MCF 10A (cell line): ENCODE data around the gene KIFC1. TPM values are rescaled to one million over a fixed set of nuclear protein-coding genes. Genes with fewer than 3 reads are reported as not detected.
"Not testable (repeated sequence)": the region's sequence is repeated elsewhere in the genome, so short reads cannot be mapped to it uniquely, and the experiment has no call there.

Experiments
- BruUV-seq: library from RNA; stranded (reverse); fragments of 400-500 nt; replicated peaks from 2 replicates; lab custom pipeline; 2021; lab: Mats Ljungman, UMichigan
- CTCF ChIA-PET: fragments of 300-600 bp; sonication (Branson Sonifier 250); formaldehyde crosslinking; extraction: SDS; loops from one replicate; lab custom pipeline; 2021; ENCODE audit warnings: antibody characterized with exemption, inconsistent platforms; lab: Yijun Ruan, JAX
- POLR2A ChIA-PET: fragments of 300-600, 350-650 bp; sonication (Branson Sonifier 250); formaldehyde crosslinking; extraction: SDS; loops from one replicate; lab custom pipeline; 2020; ENCODE audit warnings: antibody characterized with exemption, inconsistent platforms; lab: Yijun Ruan, JAX
- DNase-seq: peaks from one replicate; pipeline ENCODE4 v3.0.0-alpha.2; 2018; ENCODE audit not compliant: unreplicated experiment
- H3K27ac Mint-ChIP-seq: one replicate; pipeline ENCODE4 v1.8.0; 2022; ENCODE audit warnings: mild to moderate bottlenecking, low read depth, mixed read lengths; ENCODE audit not compliant: unreplicated experiment
- H3K27me3 Mint-ChIP-seq: one replicate; pipeline ENCODE4 v1.8.0; 2022; ENCODE audit warnings: mixed read lengths; ENCODE audit not compliant: insufficient read depth, unreplicated experiment
- H3K36me3 Mint-ChIP-seq: one replicate; pipeline ENCODE4 v1.8.0; 2022; ENCODE audit warnings: mild to moderate bottlenecking, moderate library complexity, mixed read lengths; ENCODE audit not compliant: insufficient read depth, unreplicated experiment
- H3K4me1 Mint-ChIP-seq: one replicate; pipeline ENCODE4 v1.8.0; 2022; ENCODE audit warnings: mixed read lengths; ENCODE audit not compliant: insufficient read depth, unreplicated experiment
- H3K4me3 Mint-ChIP-seq: one replicate; pipeline ENCODE4 v1.8.0; 2022; ENCODE audit warnings: mild to moderate bottlenecking, moderate library complexity, mixed read lengths; ENCODE audit not compliant: unreplicated experiment
- H3K9me3 Mint-ChIP-seq: one replicate; pipeline ENCODE4 v1.8.0; 2022; ENCODE audit warnings: mixed read lengths; ENCODE audit not compliant: unreplicated experiment
- CTCF ChIP-seq: fragments of 200-600 bp; IDR thresholded peaks from one replicate; pipeline ENCODE4 v1.8.0; 2022; ENCODE audit warnings: antibody characterized with exemption, mild to moderate bottlenecking; ENCODE audit not compliant: unreplicated experiment
- intact Hi-C: fragments of 100-400 bp; cut with micrococcal nuclease; formaldehyde crosslinking; loops from 2 replicates; pipeline ENCODE4 v1.14.1; 2022
- total RNA-seq: library from RNA; stranded (reverse); gene quantifications from 2 replicates; pipeline ENCODE4 v1.2.3, GENCODE V29; 2022

KIFC1 gene
- total RNA-seq, 1 experiment from 2014 or later: 27.1 TPM

GRCh38 chr6:33356295-33356694, 35.3 kb upstream of the KIFC1 start:
- CTCF ChIA-PET: interaction anchor here (0.6 to 0.8 kb wide), 3 partner anchors 11 to 1216 kb away, joined by 3 read pairs; no protein-coding TSS in a partner anchor

GRCh38 chr6:33357160-33357871, 34.3 kb upstream of the KIFC1 start:
- H3K4me1 Mint-ChIP-seq, H3K27ac Mint-ChIP-seq, H3K27me3 Mint-ChIP-seq, BruUV-seq, H3K36me3 Mint-ChIP-seq, POLR2A ChIA-PET, H3K4me3 Mint-ChIP-seq, DNase-seq, intact Hi-C loops, H3K9me3 Mint-ChIP-seq: not testable (repeated sequence)
- CTCF ChIA-PET: interaction anchor here (0.7 to 0.8 kb wide), 2 partner anchors 12 to 17 kb away, joined by 3 read pairs; no protein-coding TSS in a partner anchor

More at GRCh38 chr6:33356295-33356694, 35.3 kb upstream of the KIFC1 start:
- no peaks in the 10 kb centered on the region for H3K36me3 Mint-ChIP-seq
- H3K27me3 Mint-ChIP-seq: no peaks in the 10 kb centered on the region
- H3K9me3 Mint-ChIP-seq: no peaks in the 10 kb centered on the region
- no peaks in the 10 kb centered on the region for H3K4me1 Mint-ChIP-seq
- H3K27ac Mint-ChIP-seq: no peak overlapping the region
- no peak for DNase-seq
- POLR2A ChIA-PET: interaction anchor here (0.6 kb wide), 1 partner anchor 10 kb away, joined by 3 read pairs; no protein-coding TSS in a partner anchor
- no peak for TF ChIP-seq CTCF
- no TSS peak for BruUV-seq
- no peak overlapping the region for H3K4me3 Mint-ChIP-seq
- intact Hi-C loops: no loop called here

GRCh38 chr6:33359331-33359730, 32.3 kb upstream of the KIFC1 start:
- no peak for TF ChIP-seq CTCF
- no peak for DNase-seq
- Mint-ChIP-seq H3K27ac (no peak overlapping the region), H3K9me3 (no peaks in the 10 kb centered on the region), H3K4me3 (no peak overlapping the region), H3K36me3 (no peaks in the 10 kb centered on the region), H3K4me1 (peaks cover 1% of the 10 kb centered on the region), H3K27me3 (no peaks in the 10 kb centered on the region)
- ChIA-PET POLR2A (interaction anchor here (0.9 kb wide), 1 partner anchor 32 kb away, joined by 3 read pairs; no protein-coding TSS in a partner anchor), CTCF (no interaction called here)
- intact Hi-C loops: no loop called here
- no TSS peak for BruUV-seq

- BruUV-seq, DNase-seq, H3K4me1 Mint-ChIP-seq, H3K36me3 Mint-ChIP-seq, intact Hi-C loops, H3K9me3 Mint-ChIP-seq, H3K27me3 Mint-ChIP-seq, H3K4me3 Mint-ChIP-seq, H3K27ac Mint-ChIP-seq: not testable (repeated sequence)
- ChIA-PET CTCF (interaction anchor here (0.8 kb wide), 1 partner anchor 26 kb away, joined by 5 read pairs; no protein-coding TSS in a partner anchor), POLR2A (interaction anchor here (1.2 kb wide), 1 partner anchor 11 kb away, joined by 7 read pairs; no protein-coding TSS in a partner anchor)
Measured at GRCh38 chr6:33363486-33363885, 28.1 kb upstream of the KIFC1 start.

- ChIA-PET CTCF (interaction anchor here (0.8 kb wide), 1 partner anchor 25 kb away, joined by 5 read pairs; no protein-coding TSS in a partner anchor), POLR2A (interaction anchor here (1.2 kb wide), 1 partner anchor 10 kb away, joined by 7 read pairs; no protein-coding TSS in a partner anchor)
Measured at GRCh38 chr6:33364475-33365205, 27.0 kb upstream of the KIFC1 start.

GRCh38 chr6:33365206-33365971, 26.2 kb upstream of the KIFC1 start:
- intact Hi-C loops, H3K9me3 Mint-ChIP-seq, H3K27me3 Mint-ChIP-seq, BruUV-seq, H3K4me3 Mint-ChIP-seq, DNase-seq, H3K36me3 Mint-ChIP-seq, H3K4me1 Mint-ChIP-seq, H3K27ac Mint-ChIP-seq, POLR2A ChIA-PET: not testable (repeated sequence)
- CTCF ChIA-PET: interaction anchor here (0.6 kb wide), 1 partner anchor 119 kb away, joined by 3 read pairs; no protein-coding TSS in a partner anchor

More at GRCh38 chr6:33364475-33365205, 27.0 kb upstream of the KIFC1 start:
- H3K9me3 Mint-ChIP-seq, intact Hi-C loops, H3K4me3 Mint-ChIP-seq, H3K36me3 Mint-ChIP-seq, H3K4me1 Mint-ChIP-seq, H3K27me3 Mint-ChIP-seq, H3K27ac Mint-ChIP-seq, BruUV-seq: not testable (repeated sequence)
- DNase-seq: peak; percentile 59
